Osteocyte (in vitro differentiated cells): ENCODE data around the gene FRY. TPM values are rescaled to one million over a fixed set of nuclear protein-coding genes. Genes with fewer than 3 reads are reported as not detected.

Experiments used
- DNase-seq: peaks from one replicate; pipeline ENCODE4 v3.0.0; 2021; ENCODE audit warnings: mixed read lengths; ENCODE audit not compliant: unreplicated experiment; ENCODE audit errors: extremely low spot score
- H3K27ac Mint-ChIP-seq: one replicate; pipeline ENCODE4 v1.8.0; 2021; ENCODE audit warnings: mild to moderate bottlenecking, mixed read lengths; ENCODE audit not compliant: unreplicated experiment
- H3K27me3 Mint-ChIP-seq: one replicate; pipeline ENCODE4 v1.8.0; 2021; ENCODE audit warnings: mixed read lengths; ENCODE audit not compliant: unreplicated experiment
- H3K36me3 Mint-ChIP-seq: one replicate; pipeline ENCODE4 v1.8.0; 2021; ENCODE audit warnings: mixed read lengths; ENCODE audit not compliant: unreplicated experiment
- H3K4me1 Mint-ChIP-seq: one replicate; pipeline ENCODE4 v1.8.0; 2021; ENCODE audit warnings: mixed read lengths; ENCODE audit not compliant: unreplicated experiment
- H3K4me3 Mint-ChIP-seq: one replicate; pipeline ENCODE4 v1.8.0; 2021; ENCODE audit warnings: mild to moderate bottlenecking, moderate library complexity, mixed read lengths; ENCODE audit not compliant: unreplicated experiment
- H3K9me3 Mint-ChIP-seq: one replicate; pipeline ENCODE4 v1.8.0; 2021; ENCODE audit warnings: mixed read lengths; ENCODE audit not compliant: unreplicated experiment
- CTCF ChIP-seq: fragments of 200-600 bp; sonication (generic); IDR thresholded peaks from 2 replicates; pipeline ENCODE4 v1.5.0; 2021; ENCODE audit warnings: antibody characterized with exemption, mild to moderate bottlenecking, moderate library complexity
- total RNA-seq: library from RNA; stranded (reverse); gene quantifications from 2 replicates; pipeline ENCODE4 v1.2.1, GENCODE V29; 2021

Gene FRY
- total RNA-seq, 1 donor from 2014 or later: 2.0 TPM

- no peak for TF ChIP-seq CTCF
- no peaks in the 10 kb centered on the region for H3K9me3 Mint-ChIP-seq
- peaks cover 17% of the 10 kb centered on the region for H3K27me3 Mint-ChIP-seq
- no peaks in the 10 kb centered on the region for H3K36me3 Mint-ChIP-seq
- H3K27ac Mint-ChIP-seq: no peak overlapping the region
- DNase-seq: no peak
- H3K4me3 Mint-ChIP-seq: no peak overlapping the region
- no peaks in the 10 kb centered on the region for H3K4me1 Mint-ChIP-seq
Measured at GRCh38 chr13:32206097-32206740, 174.6 kb downstream of the FRY start.

DNA sequence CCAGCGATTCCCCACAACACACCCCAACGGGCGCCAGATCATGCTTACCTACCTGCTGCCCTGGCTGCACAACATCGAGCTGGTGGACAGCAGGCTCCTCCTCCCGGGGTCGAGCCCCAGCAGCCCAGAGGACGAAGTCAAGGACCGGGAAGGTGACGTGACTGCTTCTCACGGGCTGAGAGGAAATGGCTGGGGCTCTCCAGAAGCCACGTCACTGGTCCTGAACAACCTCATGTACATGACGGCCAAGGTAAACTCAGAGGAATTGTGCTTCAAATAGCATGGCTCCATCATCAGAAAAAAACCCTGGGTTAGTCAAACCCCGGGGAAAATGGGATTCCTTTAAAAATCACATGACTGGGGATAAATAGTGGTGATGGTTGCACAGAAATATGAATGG lies 177.3 kb downstream of the FRY start:
- Mint-ChIP-seq H3K36me3 (no peaks in the 10 kb centered on the region), H3K27me3 (peaks cover 17% of the 10 kb centered on the region), H3K9me3 (no peaks in the 10 kb centered on the region), H3K4me1 (peaks cover 19% of the 10 kb centered on the region), H3K27ac (no peak overlapping the region), H3K4me3 (no peak overlapping the region)
- TF ChIP-seq CTCF: no peak
- no peak for DNase-seq

GRCh38 chr13:32209652-32210051 lies 178.1 kb downstream of the FRY start:
- Mint-ChIP-seq H3K9me3 (no peaks in the 10 kb centered on the region), H3K36me3 (no peaks in the 10 kb centered on the region), H3K4me1 (peaks cover 20% of the 10 kb centered on the region), H3K27me3 (peaks cover 15% of the 10 kb centered on the region), H3K27ac (no peak overlapping the region), H3K4me3 (no peak overlapping the region)
- no peak for DNase-seq
- no peak for TF ChIP-seq CTCF

DNA sequence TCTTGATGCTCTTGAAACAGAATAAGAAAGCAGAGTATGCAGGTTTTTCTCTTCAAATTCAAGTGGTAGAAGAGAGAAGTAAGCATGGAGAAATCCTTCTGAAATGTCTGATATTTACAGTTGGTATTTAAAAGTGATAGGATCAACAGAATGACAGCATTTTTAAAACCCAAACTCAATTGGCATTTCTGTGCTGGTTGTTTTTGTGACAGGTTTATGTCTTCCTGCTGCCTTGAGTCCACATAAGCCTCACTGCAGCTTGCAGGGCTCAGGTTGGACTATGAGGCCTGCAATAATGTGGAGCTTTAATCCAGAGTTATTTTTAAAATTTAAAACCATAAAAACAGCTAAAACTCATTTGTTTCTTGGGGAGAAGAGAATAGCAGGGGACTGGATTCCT lies 178.5 kb downstream of the FRY start:
- Mint-ChIP-seq H3K36me3 (no peaks in the 10 kb centered on the region), H3K27ac (no peak overlapping the region), H3K9me3 (no peaks in the 10 kb centered on the region), H3K4me1 (peaks cover 20% of the 10 kb centered on the region), H3K4me3 (no peak overlapping the region), H3K27me3 (peaks cover 15% of the 10 kb centered on the region)
- TF ChIP-seq CTCF: no peak
- DNase-seq: no peak

GRCh38 chr13:32211813-32212212 lies 180.2 kb downstream of the FRY start:
- Mint-ChIP-seq H3K4me3 (peak overlapping the region; percentile 40), H3K9me3 (no peaks in the 10 kb centered on the region), H3K27ac (peak overlapping the region; percentile 77), H3K36me3 (no peaks in the 10 kb centered on the region), H3K27me3 (peaks cover 5% of the 10 kb centered on the region), H3K4me1 (peaks cover 20% of the 10 kb centered on the region)
- no peak for DNase-seq
- TF ChIP-seq CTCF: no peak
